D721Med (cell line): ENCODE data around the gene SOCS4.
"Not testable (repeated sequence)": the region's sequence is repeated elsewhere in the genome, so short reads cannot be mapped to it uniquely, and the experiment has no call there.

Source experiments
- DNase-seq: peaks from one replicate; pipeline ENCODE4 v3.0.0; 2011; ENCODE audit warnings: low spot score; ENCODE audit not compliant: insufficient read length
- FAIRE-seq: peaks from 2 replicates; lab custom pipeline; 2011; peaks lifted over from hg19 to GRCh38; lab: Jason Lieb, UNC
- CTCF ChIP-seq: IDR thresholded peaks from 2 replicates; pipeline ENCODE4 v1.5.1; 2012; ENCODE audit warnings: mild to moderate bottlenecking, control low read depth; ENCODE audit not compliant: insufficient read depth; ENCODE audit errors: missing control alignments

The SOCS4 gene

GRCh38 chr14:55073856-55074255 is 46.8 kb downstream of the SOCS4 start:
- no peak for TF ChIP-seq CTCF
- FAIRE-seq (no peak), DNase-seq (no peak)

GRCh38 chr14:55074662-55075061 is 47.6 kb downstream of the SOCS4 start:
- DNase-seq, result no peak
- no peak for FAIRE-seq
- TF ChIP-seq CTCF, result no peak

DNA sequence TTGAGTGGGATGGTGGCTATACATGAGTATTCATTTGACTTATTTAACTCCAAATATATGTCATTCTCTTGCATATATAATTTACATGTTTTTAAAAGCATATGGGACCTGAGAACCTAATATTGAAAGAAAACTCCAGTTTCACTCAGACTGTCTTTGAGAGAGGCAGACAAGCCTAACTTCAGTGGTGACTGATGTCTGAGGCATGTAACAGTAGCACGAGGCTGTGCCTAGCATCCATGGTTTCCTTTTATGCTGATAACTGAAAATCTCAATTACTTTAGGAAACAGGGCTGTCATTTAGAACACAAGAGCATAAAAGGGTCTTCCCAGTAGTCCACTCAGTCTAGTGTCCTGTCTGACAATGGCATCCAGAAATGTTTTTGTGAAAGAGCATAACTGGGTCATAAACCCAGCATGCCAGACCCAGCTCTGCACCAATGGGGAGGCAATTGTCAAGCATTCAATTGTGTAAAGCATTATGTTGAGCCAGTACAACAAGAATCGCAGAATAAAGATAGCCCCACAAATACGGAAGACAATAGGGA is 48.7 kb downstream of the SOCS4 start:
- FAIRE-seq (no peak), DNase-seq (no peak)
- no peak for TF ChIP-seq CTCF

DNA sequence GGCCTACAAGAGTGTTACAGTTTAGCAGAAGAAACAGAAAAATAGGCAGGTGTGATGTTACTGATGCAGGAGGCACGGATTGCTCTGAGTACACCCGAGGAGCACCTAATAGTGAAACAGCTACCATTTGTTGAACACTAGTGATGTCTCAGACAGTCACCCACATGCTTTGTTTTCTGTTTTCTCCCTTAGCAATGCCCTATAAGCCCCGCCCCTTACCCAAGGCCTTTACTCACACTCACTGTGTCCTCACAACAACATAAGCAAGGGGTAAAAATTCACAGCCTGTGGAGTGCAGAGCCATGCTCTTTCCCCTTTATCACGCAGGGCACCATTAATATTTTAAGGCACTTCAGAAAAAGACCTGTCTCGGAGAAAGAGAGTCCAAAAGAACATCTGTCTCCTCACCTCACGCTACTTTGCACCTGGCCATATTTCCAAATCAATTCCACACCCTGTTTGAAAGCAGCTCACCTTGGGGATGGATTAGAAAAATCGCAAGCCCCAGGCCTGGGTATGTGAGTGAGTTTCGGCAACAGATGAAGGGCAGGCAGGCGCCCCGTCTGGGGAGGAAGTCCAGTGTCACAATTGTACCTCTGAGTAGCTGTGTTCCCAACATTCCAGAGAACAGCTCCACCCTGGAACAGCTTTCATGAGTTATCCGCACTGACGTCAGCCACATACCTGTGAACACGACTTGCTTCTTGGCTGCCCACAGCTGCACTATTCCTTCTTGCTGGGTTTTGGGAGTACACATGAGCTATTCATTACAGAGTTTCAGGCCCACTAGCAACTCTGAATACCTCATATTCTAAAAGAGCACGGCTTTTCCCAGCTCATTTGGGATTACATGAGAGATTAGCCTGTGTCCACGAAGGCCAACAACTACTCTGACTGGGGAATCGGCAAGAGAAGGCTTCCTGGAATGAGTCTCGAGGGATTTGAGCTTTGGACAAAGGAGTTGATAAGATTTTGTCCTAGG is 50.4 kb downstream of the SOCS4 start:
- TF ChIP-seq CTCF, result no peak
- FAIRE-seq (no peak), DNase-seq (no peak)

GRCh38 chr14:55079961-55080360 is 52.9 kb downstream of the SOCS4 start:
- FAIRE-seq, DNase-seq: not testable (repeated sequence)

GRCh38 chr14:55084401-55085059 is 57.5 kb downstream of the SOCS4 start:
- no peak for TF ChIP-seq CTCF
- no peak for DNase-seq
- FAIRE-seq, result no peak

DNA sequence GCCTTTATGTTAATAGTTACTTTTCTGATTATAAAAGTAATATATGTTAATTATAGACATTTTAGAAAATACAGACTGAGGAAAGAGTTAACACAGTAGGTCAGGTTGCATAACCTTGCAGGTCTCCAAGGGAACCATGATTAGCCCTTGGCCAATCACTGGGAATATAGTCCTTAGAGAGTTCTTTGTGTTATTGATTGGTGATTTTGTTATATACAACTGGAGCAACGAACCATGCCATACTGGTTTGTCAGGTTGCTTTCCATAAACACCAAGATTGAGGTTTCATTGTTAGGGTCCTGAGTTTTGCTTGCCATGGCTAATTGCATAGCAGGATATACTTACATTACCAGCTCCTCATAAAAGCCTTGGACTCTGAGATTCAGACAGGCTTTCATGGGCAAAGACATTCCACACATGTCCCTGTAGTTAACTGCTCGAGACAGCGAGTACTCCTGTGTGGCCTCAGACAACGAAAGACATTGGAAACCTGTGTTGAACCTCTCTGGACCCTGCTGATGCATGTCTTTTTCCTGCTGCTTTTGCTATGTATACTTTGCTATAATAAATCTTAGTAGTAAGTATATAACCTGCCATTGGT is 58.1 kb downstream of the SOCS4 start:
- no peak for TF ChIP-seq CTCF
- FAIRE-seq (no peak), DNase-seq (no peak)
